Bronchial epithelial cell (primary cell): ENCODE measurements around the gene TMEM87A. TPM values are rescaled to one million over a fixed set of nuclear protein-coding genes. Genes with fewer than 3 reads are reported as not detected.

Source experiments
- DNase-seq: peaks from one replicate; pipeline ENCODE4 v3.0.0-alpha.2; 2010; ENCODE audit warnings: low read depth
- FAIRE-seq: peaks from 2 replicates; lab custom pipeline; 2011; peaks lifted over from hg19 to GRCh38; lab: Jason Lieb, UNC
- H3K27me3 ChIP-seq: 2 replicates; pipeline ENCODE4 v1.5.1; 2011; ENCODE audit warnings: low read length; ENCODE audit not compliant: control insufficient read depth, insufficient read depth
- H3K36me3 ChIP-seq: 2 replicates; pipeline ENCODE4 v1.5.1; 2011; ENCODE audit warnings: low read length; ENCODE audit not compliant: control insufficient read depth, insufficient read depth
- H3K4me3 ChIP-seq: 2 replicates; pipeline ENCODE4 v1.5.1; 2011; ENCODE audit warnings: mild to moderate bottlenecking, low read depth, low read length, control low read depth
- total RNA-seq: library from RNA; depleted of rRNA; stranded (reverse); fragments of >200 nt; gene quantifications from 2 replicates; pipeline ENCODE4 v1.2.1, GENCODE V29; 2014
- TF ChIP-seq, protein P1 (sequence below): IDR thresholded peaks from 2 replicates; pipeline ENCODE4 v1.5.1; 2011; ENCODE audit warnings: mild to moderate bottlenecking, moderate library complexity, low read length, control low read depth, inconsistent platforms; ENCODE audit not compliant: insufficient read depth, severe bottlenecking

The TMEM87A gene
- total RNA-seq, 1 donor from 2014 or later = 156 TPM

DNA sequence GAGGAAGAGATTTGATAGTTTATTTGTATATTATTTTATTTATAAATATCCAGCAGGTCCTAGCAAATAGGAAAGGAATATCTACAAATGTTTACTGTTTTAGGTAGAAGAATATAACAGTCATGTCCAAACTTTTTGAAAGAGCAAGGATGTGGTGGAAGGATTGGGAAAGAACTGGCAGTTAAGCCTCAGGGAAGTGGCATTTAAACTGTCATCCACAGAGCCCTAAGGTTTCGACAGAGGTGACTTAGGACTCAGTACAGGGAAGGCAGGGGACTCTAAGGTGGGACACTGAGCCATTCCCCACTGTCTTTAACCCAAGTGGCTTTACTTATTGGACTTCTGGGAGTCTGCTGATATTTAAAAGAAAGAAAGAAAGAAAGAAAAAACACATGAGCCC is 11.8 kb upstream of the TMEM87A start:
- peaks cover 6% of the 10 kb centered on the region for H3K36me3 ChIP-seq
- no peak overlapping the region for H3K4me3 ChIP-seq
- H3K27me3 ChIP-seq = no peaks in the 10 kb centered on the region
- FAIRE-seq (no peak), DNase-seq (no peak)
- TF ChIP-seq, protein P1, sequence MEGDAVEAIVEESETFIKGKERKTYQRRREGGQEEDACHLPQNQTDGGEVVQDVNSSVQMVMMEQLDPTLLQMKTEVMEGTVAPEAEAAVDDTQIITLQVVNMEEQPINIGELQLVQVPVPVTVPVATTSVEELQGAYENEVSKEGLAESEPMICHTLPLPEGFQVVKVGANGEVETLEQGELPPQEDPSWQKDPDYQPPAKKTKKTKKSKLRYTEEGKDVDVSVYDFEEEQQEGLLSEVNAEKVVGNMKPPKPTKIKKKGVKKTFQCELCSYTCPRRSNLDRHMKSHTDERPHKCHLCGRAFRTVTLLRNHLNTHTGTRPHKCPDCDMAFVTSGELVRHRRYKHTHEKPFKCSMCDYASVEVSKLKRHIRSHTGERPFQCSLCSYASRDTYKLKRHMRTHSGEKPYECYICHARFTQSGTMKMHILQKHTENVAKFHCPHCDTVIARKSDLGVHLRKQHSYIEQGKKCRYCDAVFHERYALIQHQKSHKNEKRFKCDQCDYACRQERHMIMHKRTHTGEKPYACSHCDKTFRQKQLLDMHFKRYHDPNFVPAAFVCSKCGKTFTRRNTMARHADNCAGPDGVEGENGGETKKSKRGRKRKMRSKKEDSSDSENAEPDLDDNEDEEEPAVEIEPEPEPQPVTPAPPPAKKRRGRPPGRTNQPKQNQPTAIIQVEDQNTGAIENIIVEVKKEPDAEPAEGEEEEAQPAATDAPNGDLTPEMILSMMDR = no peak

DNA sequence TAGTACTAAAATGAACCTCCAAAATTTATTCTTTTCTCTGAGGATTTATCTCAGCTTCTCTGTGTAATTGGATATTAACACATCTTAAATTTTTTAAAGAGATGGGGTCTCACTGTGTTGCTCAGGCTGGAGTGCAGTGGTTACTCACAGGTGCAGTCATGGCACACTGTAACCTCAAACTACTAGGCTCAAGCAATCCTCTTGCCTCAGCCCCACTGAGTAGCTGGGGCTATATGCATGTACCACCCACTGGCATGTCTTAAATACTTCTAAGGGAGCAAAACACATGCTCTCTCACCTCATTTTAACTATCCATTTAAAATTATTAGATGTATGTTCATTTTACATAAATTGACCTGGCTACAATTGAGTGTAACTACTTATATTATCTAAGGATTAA is 11.3 kb upstream of the TMEM87A start:
- FAIRE-seq (no peak), DNase-seq (no peak)
- Histone ChIP-seq H3K4me3 (no peak overlapping the region), H3K36me3 (peaks cover 5% of the 10 kb centered on the region), H3K27me3 (no peaks in the 10 kb centered on the region)
- TF ChIP-seq, protein P1 = no peak

DNA sequence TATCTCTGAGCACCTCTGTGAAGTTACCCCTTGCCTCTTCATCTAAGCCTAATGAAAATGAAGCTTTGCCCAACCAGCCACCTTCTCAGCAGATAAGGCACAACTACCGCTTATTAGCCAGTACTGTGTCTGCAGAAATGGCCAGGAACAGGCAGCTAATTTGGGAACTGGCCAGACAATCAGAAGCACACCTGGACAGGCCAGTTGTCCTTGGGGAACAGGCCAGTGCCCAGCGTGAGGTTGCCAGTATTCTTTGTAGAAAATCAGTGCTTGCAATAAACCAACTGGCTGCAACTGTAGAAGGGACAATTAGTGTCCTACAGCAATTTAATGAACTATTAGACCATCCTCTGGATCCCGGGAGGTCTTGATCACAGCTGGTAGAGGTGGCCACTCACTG is 10.4 kb upstream of the TMEM87A start:
- H3K27me3 ChIP-seq = no peaks in the 10 kb centered on the region
- TF ChIP-seq, protein P1 = no peak

DNA sequence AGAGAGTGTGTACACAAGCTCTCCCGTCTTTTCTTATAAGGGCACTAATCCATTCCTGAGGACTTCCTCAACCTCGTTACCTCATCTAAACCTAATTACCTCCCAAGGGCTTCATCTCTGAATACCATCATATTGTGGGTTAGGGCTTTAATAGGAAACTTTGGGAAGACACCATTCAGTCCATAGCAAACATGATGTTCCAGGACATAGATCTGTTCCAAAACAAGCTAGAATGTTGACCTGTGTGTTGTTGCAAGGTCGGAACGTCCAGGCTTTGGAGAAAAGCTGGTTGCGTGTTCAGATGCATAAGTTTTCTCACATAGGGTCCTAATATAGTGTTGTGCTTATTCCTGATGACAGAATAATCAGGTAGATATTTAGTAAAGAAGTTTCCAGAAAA is 9.7 kb upstream of the TMEM87A start:
- DNase-seq = no peak
- Histone ChIP-seq H3K27me3 (no peaks in the 10 kb centered on the region), H3K36me3 (peaks cover 6% of the 10 kb centered on the region), H3K4me3 (no peak overlapping the region)
- TF ChIP-seq, protein P1 = no peak
- no peak for FAIRE-seq

More for the DNA sequence above, 10.4 kb upstream of the TMEM87A start:
- H3K36me3 ChIP-seq = peaks cover 6% of the 10 kb centered on the region
- no peak overlapping the region for H3K4me3 ChIP-seq
- FAIRE-seq = no peak
- no peak for DNase-seq

DNA sequence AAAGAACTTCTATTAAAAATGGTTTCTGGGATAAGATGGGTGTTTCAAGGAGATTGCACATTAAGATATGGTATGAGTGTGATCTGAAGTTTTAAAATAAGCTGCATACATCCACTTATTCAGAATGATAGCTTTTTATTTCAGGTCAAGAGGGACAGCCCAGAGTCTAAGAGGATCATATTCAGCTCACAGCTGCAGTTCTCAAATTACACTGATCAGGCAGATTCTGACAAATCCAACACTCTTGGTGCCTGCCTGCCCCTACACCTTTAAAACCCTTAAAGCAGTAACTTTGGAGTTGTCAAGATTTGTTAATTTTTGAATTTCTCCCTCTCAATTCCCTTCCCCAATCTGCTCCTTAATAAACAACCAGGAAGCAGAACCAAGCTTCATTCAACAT is 9.1 kb upstream of the TMEM87A start:
- H3K36me3 ChIP-seq = peaks cover 6% of the 10 kb centered on the region
- H3K27me3 ChIP-seq = no peaks in the 10 kb centered on the region
- TF ChIP-seq, protein P1 = no peak
- DNase-seq = no peak
- H3K4me3 ChIP-seq = no peak overlapping the region
- FAIRE-seq = no peak

DNA sequence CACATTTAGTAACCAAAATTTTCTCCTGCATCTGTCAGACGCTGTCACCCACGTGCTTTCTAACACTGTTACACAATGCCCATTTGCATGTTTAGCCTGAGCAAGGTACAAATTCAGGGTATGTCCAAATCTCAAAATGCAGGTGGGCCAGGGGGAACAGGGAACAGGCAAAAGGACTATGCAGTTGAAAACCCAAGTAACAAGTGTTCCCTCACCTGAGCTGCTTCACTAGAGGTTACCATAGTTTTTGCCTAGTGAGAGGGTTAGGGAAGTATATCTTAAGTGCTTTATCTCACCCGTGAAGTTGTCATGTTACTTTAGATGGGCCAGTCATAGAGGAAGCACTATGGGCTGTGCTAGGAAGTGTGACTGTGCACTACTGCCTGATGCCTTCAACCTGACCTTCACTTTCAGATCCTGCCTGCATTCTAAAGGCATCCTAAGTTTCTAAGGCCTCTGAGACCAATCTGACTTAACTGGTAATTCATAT is 6.0 kb upstream of the TMEM87A start:
- H3K4me3 ChIP-seq = no peak overlapping the region
- FAIRE-seq (no peak), DNase-seq (no peak)
- H3K27me3 ChIP-seq = no peaks in the 10 kb centered on the region
- H3K36me3 ChIP-seq = peaks cover 6% of the 10 kb centered on the region
- TF ChIP-seq, protein P1 = no peak
